NOMO-1 treated with dmso at 0.1 percent for 144 hours (cell line): Measurements from ENCODE around the gene PTGFRN.
"Not testable (repeated sequence)": the region's sequence is repeated elsewhere in the genome, so short reads cannot be mapped to it uniquely, and the experiment has no call there.

Experiments used
- DNase-seq: peaks from one replicate; lab custom pipeline; 2025; ENCODE audit not compliant: unreplicated experiment; lab: John Stamatoyannopoulos, UW

Gene PTGFRN

DNA sequence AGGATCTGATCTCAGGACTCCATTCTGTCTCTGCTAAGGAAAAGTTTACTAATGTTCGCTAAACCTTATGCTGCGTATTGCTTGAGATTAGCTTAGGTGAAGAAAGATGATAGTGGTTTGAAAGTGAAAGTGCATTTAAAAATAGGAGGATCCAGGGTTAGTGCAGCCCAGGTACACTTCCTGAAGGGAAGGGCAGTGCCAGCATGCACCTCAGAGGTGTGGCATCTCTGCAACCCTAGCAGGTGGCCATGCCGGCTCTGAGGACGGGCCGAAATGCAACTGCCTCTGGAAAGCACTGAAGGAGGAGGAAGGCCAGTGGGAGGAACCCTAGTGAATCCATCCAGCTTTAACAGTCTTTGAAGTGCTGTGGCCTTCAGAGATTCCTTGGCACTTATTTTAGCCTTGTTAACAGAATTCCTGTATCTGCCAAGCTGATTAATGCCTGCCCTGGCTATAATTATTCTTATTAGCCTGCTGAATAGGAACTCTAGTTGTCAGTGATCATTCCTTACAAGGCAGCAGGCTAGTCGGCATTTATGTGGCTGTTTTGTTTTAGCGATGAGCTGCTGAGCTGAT is 5.5 kb downstream of the PTGFRN start:
- DNase-seq, result no peak

DNA sequence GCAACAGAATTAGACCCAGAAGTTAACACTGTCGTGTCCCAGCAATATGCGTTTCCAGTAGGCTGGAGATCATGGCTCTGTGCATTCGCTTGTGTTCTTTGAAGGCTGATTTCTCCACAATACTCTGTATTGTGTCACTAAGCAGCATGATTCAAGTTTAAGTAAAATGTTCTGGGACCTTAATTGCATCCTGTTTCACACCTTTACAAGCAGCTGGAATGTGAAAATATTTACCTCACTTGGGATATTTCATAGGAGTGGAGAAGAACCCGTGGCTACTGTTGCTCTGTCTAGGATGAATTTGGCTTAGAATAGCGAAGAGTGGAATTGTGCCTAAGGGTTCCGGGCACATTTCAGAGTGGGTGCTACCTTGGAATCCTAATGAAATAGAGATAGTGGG is 6.3 kb downstream of the PTGFRN start:
- no peak for DNase-seq

GRCh38 chr1:116916533-116917445 is 7.1 kb downstream of the PTGFRN start:
- no peak for DNase-seq

DNA sequence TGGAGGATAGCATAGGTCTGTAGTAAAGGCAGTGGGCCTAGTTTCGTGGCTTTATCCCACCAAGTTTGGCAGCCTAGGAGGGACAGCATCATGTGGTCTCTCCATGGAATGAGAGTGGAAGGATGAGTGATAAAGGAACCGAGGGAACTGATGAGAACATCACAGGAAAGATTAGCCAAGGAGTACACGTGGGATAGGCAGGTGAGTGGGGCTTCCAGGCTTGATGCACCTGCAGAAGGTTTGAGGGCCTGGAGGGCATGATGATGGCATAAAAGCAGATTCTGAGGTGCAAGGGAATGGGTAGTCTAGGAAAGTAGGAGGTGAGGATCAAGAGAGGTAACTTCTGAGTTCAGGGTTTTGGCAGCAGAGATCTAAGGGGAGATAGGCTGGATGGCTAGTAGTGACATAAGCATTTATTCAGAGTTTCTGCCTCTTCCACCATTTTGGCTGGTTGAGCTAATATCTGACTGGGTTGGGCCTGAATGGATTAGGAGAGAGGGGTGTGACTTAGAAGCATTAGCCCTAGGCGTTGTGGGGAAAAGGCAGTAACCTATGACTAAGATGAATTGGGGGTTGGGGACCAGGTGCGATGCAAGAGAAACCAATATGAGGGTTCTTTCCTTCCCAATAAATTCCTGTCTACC is 9.1 kb downstream of the PTGFRN start:
- no peak for DNase-seq

- DNase-seq, result no peak
Measured at GRCh38 chr1:116919802-116920201, 10.1 kb downstream of the PTGFRN start.

DNA sequence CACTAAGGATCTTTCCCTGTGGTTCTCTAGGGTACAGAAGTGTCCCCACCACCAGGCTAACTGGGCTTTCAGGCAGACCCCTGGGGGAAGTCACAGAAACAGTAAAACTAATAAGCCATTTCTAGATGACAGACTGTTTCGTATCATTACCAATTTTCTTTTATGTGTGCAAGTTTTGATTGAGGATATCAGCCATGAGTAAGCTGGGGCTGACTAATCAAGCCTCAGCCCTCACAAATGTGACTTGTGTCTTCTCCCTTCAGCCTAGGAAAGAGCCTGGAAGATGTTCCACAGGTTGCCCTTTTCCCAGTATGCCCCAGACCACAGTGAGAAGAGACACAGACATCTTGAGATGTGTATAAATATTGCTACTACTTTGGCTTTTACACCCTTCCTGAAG is 10.5 kb downstream of the PTGFRN start:
- DNase-seq, result no peak

- DNase-seq, result no peak
Measured at GRCh38 chr1:116921301-116921885, 11.7 kb downstream of the PTGFRN start.

DNA sequence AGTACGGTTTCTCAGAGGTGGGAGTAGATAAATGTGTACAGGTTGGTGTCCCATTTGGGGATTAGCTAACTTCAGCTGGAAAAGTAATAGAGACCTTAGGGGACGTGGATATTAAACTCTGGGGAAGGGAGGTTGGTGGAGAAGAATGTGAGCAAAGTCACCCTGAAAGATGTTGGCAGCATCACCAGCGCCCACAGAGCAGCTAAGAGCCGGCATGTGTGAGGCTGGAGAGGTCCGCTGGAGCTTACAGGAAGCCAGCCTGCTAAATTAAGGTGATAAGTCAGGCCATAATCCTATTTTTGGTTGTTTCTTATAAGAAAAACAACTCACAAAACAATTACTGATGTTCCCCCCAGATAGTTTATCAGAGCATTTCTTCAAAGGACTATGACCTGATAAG is 12.2 kb downstream of the PTGFRN start:
- DNase-seq, result no peak

GRCh38 chr1:116923421-116923820 is 13.7 kb downstream of the PTGFRN start:
- DNase-seq, result no peak

GRCh38 chr1:116927049-116927798 is 17.5 kb downstream of the PTGFRN start:
- no peak for DNase-seq

DNA sequence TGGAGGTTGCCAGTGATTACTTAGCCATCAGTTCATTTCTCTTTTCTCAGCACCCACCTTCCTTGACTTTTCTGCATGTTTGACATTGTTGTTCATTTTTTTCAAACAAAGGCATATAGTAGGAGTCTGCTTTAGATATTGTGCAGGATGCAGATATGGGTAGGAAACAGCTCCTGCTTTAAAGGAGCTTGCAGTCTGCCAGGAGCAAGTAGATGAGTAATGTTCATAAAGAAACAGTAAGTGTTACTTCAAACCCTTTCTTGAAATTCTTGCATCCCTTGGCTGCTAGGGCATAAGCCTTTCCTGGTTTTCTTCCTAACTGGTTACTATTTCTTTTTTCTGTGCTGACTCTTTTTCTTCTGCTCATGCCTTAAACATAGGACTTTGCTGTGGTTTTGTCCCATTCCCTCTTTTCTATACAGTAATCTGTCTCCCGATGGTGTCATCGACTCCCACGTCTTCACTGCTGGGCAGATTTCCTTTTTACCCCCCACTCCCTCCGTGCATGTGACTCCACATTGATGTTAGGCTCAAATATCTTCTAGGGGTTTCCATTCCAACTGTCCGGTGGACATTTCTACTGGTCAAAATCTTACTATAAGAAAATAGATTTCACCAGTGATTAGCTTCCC is 20.4 kb downstream of the PTGFRN start:
- no peak for DNase-seq

DNA sequence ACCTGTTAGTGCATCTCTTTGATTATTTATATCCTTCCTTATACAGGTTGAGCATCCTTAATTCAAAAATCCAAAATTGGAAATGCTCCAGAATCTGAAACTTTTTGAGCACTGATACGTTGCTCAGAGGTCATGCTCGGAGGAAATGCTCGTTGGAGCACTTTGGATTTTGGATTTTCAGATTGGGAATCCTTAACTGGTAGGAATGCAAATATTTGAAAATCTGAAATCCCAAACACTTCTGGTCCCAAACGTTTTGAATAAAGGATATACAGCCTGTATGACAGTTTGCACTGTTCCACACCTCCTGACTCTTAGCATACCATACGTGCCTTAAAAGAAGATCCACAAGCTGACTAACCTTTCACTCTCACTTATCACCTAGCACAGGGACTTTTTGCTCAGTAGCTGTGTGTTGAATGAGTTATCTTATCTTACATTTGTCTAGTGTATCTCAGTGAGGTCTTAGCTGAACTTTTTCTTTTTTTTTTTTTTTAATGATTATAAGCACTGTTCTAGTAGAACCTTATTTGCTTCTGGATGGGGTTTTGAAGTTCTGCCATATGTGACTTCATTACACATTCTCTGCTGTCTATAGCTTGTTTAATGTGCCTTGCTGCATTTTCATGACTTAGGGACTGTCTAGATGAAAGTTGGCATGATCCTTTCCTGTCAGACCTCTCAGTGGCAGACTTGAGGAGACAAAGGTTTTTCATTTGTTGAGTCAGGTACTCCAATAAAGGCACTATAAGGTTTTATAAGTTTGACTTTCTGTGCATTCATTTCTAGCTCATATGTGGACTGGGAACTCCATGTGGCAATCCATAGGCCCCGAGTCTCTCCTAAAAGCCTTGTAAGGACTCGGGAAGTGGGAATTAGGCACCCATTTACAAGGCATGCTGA is 21.6 kb downstream of the PTGFRN start:
- no peak for DNase-seq

GRCh38 chr1:116933606-116934515 is 24.1 kb downstream of the PTGFRN start:
- DNase-seq, result no peak

DNA sequence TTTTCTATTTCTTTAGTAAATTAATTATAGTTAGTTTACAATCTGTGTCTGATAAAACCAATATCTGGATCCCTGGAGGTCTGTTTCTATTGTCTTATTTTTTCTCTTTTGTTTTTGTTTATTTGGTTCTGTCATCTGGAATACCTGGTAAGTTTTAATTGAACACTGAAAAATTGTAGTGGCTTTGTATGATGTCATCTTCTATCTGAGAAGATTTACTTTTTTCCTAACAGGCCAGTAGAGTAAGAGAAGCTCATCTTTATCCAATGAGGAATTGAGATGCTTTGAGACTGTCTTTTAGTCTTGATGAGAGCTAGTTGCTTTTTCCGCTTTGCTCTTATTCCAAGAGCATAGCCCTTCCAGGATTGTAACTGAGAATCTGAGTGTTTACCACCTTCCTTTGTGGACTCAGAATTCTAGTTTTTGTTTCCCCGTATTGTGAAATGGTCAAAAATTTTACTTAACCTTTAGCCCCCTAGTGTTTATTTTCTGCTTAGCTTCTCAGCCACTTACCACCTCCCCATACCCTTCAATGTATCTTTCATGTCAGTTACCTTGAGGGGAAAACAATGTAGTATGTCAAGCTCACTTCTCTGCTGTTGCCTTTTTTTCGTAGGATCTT is 25.0 kb downstream of the PTGFRN start:
- no peak for DNase-seq

GRCh38 chr1:116938216-116938615 is 28.5 kb downstream of the PTGFRN start:
- DNase-seq, result no peak

- DNase-seq, result not testable (repeated sequence)
Measured at GRCh38 chr1:116939780-116940543, 30.2 kb downstream of the PTGFRN start.
